Tibial nerve (tissue), 4 donors: ENCODE results near the gene ANKRD9. TPM values are rescaled to one million over a fixed set of nuclear protein-coding genes. Genes with fewer than 3 reads are reported as not detected.

ENCODE experiments used
- DNase-seq, 2 donors: peaks; one replicate each; pipeline ENCODE4 v3.0.0-alpha.2; 2019; ENCODE audit warnings: low spot score in 2 of 2
- H3K27ac ChIP-seq, 4 donors: fragments of 200-600 bp; sonication (generic) in 3 of 4; one replicate each; pipeline ENCODE4 v1.5.1; 2017 to 2019; ENCODE audit warnings: mild to moderate bottlenecking in 1 of 4
- H3K27me3 ChIP-seq, 2 donors: fragments of 200-600 bp; sonication (generic) in 1 of 2; one replicate each; pipeline versions ENCODE4 v1.5.1 to v1.6.0; 2017 to 2019
- H3K36me3 ChIP-seq, 3 donors: fragments of 200-600 bp; sonication (generic); one replicate each; pipeline ENCODE4 v1.5.1; 2018 to 2019
- H3K4me1 ChIP-seq, 4 donors: fragments of 200-600 bp; sonication (generic) in 3 of 4; one replicate each; pipeline ENCODE4 v1.5.1; 2017 to 2019
- H3K4me3 ChIP-seq, 4 donors: fragments of 200-600 bp; sonication (generic) in 3 of 4; one replicate each; pipeline ENCODE4 v1.5.1; 2017 to 2019; ENCODE audit warnings: mild to moderate bottlenecking in 1 of 4, moderate library complexity in 1 of 4
- H3K9me3 ChIP-seq, 4 donors: fragments of 200-600 bp; sonication (generic) in 3 of 4; one replicate each; pipeline ENCODE4 v1.5.1; 2017 to 2019
- EP300 ChIP-seq, 2 donors: sonication (generic); formaldehyde crosslinking; IDR thresholded peaks; one replicate each; pipeline ENCODE4 v1.6.1; 2017; ENCODE audit warnings: antibody characterized with exemption in 2 of 2, mild to moderate bottlenecking in 1 of 2
- POLR2A ChIP-seq, 2 donors: fragments of 450-650 bp; IDR thresholded peaks; one replicate each; pipeline ENCODE4 v1.6.1; 2017; ENCODE audit warnings: antibody characterized with exemption in 2 of 2, mild to moderate bottlenecking in 2 of 2, moderate library complexity in 2 of 2
- WGBS, 2 donors: methylation state at CpG; one replicate each; pipeline ENCODE4 v1.1.5; 2018; 5-methylcytosine and 5-hydroxymethylcytosine counted together
- total RNA-seq, 4 donors: library from RNA; depleted of rRNA; stranded (reverse); fragments of >200 nt; gene quantifications; one replicate each; pipeline ENCODE4 v1.1.0, GENCODE V29; 2016
- TF ChIP-seq, protein P1 (sequence below), 5 experiments: fragments of 200-600 bp in 3 of 5; fragments of 450-650 bp in 2 of 5; sonication (generic) in 3 of 5; IDR thresholded peaks; one replicate each; pipeline ENCODE4 v1.5.1; 2016 to 2019; ENCODE audit warnings: antibody characterized with exemption in 5 of 5, mild to moderate bottlenecking in 3 of 5, moderate library complexity in 2 of 5

Gene ANKRD9
- total RNA-seq, 4 donors from 2014 or later, result 11.4 to 39.3 (median 26.2) TPM

DNA sequence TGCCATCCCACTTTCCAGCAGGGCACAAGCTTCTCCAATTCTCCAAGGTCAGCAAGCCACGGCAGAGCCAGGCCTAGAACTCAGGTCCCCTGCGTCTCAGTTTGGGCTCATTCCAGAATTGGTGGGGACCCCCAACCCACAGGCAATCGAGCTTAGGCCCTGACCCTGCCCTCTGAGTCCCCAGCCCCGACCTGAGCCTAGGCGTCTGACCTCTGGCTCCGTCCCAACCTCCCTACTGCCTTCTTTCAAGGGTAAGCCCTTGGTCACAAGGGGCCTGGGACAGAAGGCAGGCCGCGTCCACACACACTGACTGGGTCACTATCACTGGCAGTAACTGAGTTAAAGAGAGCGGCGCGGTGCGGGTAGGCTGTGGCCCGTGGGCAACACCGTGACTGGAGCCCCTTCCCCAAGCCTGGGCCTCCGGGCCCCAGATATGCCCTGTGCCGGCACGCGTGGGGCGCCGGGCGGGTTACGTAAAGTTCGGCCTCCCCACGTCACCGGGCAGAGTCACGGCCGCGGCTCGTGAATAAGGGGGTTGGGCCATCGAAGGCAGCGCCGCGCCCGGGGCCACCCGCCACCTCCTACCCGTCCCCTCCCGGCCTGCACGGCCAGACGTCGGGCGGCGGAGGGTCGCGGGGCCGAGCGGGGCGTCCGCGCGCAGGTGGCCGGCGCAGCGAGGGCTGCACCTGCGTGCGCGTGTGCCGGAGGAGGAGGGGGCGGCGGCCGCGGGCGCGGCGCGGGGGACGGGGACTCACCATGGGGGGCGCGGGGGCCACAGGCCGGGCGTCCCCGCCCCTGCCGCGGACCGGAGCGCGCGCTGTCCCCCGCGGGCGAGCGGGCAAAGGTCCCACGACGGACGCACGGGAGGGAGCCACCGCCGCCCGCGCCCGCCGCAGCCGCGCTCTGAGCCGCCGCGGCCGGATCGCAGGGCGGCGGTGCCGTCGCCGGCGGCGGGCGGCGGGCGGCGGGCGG lies 516 bp downstream of the ANKRD9 start:
- peak; percentile 35 to 42 for DNase-seq
- peak in 1 of 2 donors; percentile 50 for TF ChIP-seq POLR2A (IDR thresholded peaks at IDR 0.05)
- peak in 1 of 2 donors; percentile 47 for TF ChIP-seq EP300 (IDR thresholded peaks at IDR 0.05)
- TF ChIP-seq, protein P1, sequence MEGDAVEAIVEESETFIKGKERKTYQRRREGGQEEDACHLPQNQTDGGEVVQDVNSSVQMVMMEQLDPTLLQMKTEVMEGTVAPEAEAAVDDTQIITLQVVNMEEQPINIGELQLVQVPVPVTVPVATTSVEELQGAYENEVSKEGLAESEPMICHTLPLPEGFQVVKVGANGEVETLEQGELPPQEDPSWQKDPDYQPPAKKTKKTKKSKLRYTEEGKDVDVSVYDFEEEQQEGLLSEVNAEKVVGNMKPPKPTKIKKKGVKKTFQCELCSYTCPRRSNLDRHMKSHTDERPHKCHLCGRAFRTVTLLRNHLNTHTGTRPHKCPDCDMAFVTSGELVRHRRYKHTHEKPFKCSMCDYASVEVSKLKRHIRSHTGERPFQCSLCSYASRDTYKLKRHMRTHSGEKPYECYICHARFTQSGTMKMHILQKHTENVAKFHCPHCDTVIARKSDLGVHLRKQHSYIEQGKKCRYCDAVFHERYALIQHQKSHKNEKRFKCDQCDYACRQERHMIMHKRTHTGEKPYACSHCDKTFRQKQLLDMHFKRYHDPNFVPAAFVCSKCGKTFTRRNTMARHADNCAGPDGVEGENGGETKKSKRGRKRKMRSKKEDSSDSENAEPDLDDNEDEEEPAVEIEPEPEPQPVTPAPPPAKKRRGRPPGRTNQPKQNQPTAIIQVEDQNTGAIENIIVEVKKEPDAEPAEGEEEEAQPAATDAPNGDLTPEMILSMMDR (IDR thresholded peaks at IDR 0.05), result no peak
- 2 to 35% methylated on average over 11 to 44 of the region's 110 CpGs for WGBS, 2 donors

DNA sequence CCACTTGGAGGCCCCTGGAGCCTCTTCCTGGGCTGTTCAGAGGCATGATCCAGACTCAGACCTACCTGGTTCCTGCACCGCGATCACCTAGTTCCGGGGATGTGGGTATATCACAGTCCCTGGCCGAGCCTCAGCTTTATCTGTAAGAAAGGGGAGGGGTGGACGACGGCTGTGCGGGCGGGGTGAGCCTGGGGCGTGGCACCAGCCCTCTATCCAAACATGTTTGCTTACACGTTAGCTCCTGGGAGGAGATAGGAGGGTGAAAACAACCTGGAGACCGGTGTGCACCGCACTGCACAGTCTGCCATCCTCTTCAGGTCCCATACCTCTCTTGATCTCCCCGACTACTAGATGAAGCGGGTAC lies 1.2 kb downstream of the ANKRD9 start:
- Histone ChIP-seq H3K4me3 (peak overlapping the region in 2 of 4 donors; percentile 49 to 79), H3K27me3 (no peaks in the 10 kb centered on the region), H3K4me1 (peaks cover 0 to 29% (median 8%) of the 10 kb centered on the region in 4 donors), H3K27ac (peak overlapping the region; percentile 76 to 89 (median 86)), H3K36me3 (peaks cover 0 to 18% (median 0%) of the 10 kb centered on the region in 3 donors), H3K9me3 (no peaks in the 10 kb centered on the region)
- no peak for DNase-seq
- TF ChIP-seq POLR2A (IDR thresholded peaks at IDR 0.05) (no peak), EP300 (IDR thresholded peaks at IDR 0.05) (no peak)
- TF ChIP-seq, protein P1 (IDR thresholded peaks at IDR 0.05), result no peak
- WGBS, 2 donors, result 78 to 83% methylated on average over 14 of the region's 14 CpGs

More for the DNA sequence above, 516 bp downstream of the ANKRD9 start:
- Histone ChIP-seq H3K4me3 (peak overlapping the region; percentile 25 to 79 (median 44)), H3K27ac (peak overlapping the region; percentile 76 to 89 (median 86)), H3K4me1 (peaks cover 0 to 29% (median 8%) of the 10 kb centered on the region in 4 donors), H3K9me3 (no peaks in the 10 kb centered on the region), H3K36me3 (peaks cover 0 to 18% (median 0%) of the 10 kb centered on the region in 3 donors), H3K27me3 (no peaks in the 10 kb centered on the region)

DNA sequence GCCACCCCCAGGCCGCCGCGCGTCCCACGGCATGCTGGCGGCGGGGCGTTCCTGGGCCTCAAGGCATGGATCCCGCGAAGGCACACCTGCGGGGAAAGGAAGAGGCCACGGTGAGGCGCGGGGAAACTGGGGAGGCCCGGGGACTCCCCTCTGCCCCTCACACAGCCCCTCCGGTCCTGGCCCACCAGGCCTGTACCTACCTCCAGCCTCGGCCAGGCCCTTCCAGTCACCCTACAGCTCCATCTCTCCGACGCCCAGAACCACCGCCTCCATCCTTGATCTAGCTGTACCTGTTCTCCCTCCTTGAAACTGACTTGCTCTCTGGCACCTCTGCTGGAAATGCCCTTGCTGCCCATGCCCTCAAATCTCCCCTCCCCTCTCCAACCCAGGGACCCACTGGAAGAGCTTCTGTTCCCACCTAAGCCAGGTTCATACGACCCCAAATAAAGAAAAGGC lies 1.7 kb downstream of the ANKRD9 start:
- Histone ChIP-seq H3K36me3 (peaks cover 0 to 18% (median 0%) of the 10 kb centered on the region in 3 donors), H3K27me3 (no peaks in the 10 kb centered on the region), H3K4me3 (no peak overlapping the region), H3K4me1 (peaks cover 0 to 29% (median 8%) of the 10 kb centered on the region in 4 donors), H3K27ac (peak overlapping the region; percentile 76 to 89 (median 86)), H3K9me3 (no peaks in the 10 kb centered on the region)
- no peak for DNase-seq
- WGBS, 2 donors, result 90 to 92% methylated on average over 13 to 21 of the region's 21 CpGs
- TF ChIP-seq POLR2A (IDR thresholded peaks at IDR 0.05), result no peak
- no peak for TF ChIP-seq EP300 (IDR thresholded peaks at IDR 0.05)
- TF ChIP-seq, protein P1 (IDR thresholded peaks at IDR 0.05), result no peak

DNA sequence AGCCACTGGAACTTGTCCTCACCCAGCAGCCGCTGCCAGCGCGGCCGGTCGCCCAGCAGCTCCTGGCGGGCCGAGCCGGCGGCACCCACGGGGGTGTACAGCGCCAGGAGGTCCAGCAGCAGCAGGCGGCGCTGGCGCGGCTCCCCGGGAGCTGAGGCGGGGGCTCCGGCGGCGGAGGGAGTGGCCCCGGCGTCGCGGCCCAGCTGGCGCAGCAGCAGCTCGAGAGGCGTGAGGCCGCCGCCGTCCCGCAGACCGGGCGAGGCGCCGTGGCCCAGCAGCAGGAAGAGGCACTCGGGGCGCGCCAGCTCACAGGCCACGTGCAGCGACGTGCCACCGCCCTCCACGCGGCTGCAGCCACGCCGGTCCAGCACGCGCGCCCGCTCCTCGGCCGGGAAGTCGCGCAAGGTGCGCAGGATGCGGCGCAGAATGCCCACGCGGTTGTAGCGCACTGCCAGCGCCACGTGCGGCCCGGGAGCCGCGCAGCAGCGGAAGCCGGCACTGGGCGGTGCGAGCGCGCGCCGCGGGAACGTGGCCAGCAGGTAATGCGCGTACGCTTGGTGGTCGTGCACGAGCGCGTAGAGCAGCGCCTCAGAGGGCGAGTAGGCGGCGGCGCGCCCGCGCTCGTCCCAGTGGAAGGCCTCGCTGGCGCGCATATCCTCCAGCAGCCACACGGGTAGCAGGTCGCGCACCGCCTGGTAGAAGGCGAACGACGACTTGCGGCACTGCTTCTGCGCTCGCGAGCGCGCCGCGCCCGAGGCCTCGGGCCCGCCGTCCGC lies 2.3 kb downstream of the ANKRD9 start:
- Histone ChIP-seq H3K36me3 (peaks cover 0 to 18% (median 0%) of the 10 kb centered on the region in 3 donors), H3K4me3 (no peak overlapping the region), H3K4me1 (peaks cover 0 to 29% (median 8%) of the 10 kb centered on the region in 4 donors), H3K27ac (peak overlapping the region in 1 of 4 donors; percentile 11), H3K27me3 (no peaks in the 10 kb centered on the region), H3K9me3 (no peaks in the 10 kb centered on the region)
- TF ChIP-seq POLR2A (IDR thresholded peaks at IDR 0.05), result no peak
- WGBS, 2 donors, result 91 to 92% methylated on average over 78 to 102 of the region's 115 CpGs
- DNase-seq, result no peak

DNA sequence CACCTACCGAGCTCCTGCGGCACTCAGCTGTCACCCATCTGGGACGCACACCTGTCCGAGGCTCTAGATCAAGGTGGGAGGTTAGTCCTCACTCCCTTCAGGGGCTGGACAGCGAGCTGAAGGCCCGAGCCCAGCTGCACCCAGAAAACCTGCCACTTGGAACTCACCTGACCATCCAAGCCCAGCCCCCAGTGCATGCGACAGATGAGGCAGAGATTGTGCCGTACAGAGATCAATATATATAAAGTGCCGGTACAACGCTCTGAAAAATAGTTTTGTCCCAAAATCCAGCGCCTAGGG lies 3.0 kb downstream of the ANKRD9 start:
- 95 to 98% methylated on average over 11 of the region's 11 CpGs for WGBS, 2 donors
- peaks cover 0 to 18% (median 0%) of the 10 kb centered on the region in 3 donors for H3K36me3 ChIP-seq
- H3K27ac ChIP-seq, result peak overlapping the region in 1 of 4 donors; percentile 11
- H3K4me1 ChIP-seq, result peaks cover 0 to 28% (median 8%) of the 10 kb centered on the region in 4 donors
- H3K27me3 ChIP-seq, result no peaks in the 10 kb centered on the region
- no peak for DNase-seq
- no peaks in the 10 kb centered on the region for H3K9me3 ChIP-seq
- no peak overlapping the region for H3K4me3 ChIP-seq
- TF ChIP-seq POLR2A (IDR thresholded peaks at IDR 0.05) (no peak), EP300 (IDR thresholded peaks at IDR 0.05) (no peak)
- TF ChIP-seq, protein P1 (IDR thresholded peaks at IDR 0.05), result no peak
